ENCODE results near the gene BTBD16.

The BTBD16 gene

DNA sequence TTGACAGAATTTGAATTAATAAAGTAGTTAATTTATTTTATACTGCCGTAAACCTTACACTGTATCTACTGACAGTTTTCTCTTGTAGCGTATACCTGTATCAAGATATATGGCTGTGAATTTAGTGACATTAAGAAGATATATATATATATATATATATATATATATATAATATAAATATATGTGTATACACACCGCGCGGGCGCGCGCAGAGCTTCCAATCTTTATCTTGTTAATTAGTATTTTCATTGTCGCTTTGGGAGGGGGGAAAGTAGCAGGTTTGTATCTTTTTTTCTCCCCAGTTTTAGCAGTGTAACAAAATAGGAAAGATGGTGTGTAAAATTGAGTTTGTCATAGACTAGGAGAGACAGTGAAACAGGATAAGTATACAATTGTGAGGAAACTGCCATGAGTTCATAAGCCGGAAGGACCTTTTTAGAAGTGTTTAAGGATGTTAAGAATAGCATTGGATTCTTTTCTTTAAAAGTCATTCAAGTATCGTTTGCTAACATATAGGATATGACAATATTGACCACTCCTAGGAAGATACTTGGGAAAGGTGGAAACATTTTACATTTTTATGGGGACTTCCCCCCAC lies 105.4 kb downstream of the BTBD16 start:
- DNase-seq, result no peak

- DNase-seq, result no peak
Measured at GRCh38 chr10:122379041-122379440, 107.9 kb downstream of the BTBD16 start.

DNA sequence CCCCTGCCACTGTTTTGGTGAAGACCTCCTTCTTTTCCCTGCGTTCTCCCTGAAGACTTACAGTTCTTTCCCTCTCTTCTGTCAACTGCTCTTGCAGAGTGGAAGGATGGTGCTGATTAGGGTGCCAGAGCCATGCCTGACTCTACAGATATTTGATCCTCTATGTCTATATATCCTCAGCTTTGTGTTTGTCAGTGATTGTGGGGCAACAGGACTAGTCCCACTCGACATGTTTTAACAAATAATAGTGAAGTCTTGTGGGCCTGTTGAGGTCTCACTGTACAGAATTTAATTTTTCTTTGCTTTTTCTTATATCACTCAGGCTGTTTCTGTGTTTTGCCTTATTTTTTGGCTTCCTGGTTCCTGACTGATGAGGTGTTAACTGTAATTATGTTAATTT lies 108.4 kb downstream of the BTBD16 start:
- DNase-seq, result no peak

DNA sequence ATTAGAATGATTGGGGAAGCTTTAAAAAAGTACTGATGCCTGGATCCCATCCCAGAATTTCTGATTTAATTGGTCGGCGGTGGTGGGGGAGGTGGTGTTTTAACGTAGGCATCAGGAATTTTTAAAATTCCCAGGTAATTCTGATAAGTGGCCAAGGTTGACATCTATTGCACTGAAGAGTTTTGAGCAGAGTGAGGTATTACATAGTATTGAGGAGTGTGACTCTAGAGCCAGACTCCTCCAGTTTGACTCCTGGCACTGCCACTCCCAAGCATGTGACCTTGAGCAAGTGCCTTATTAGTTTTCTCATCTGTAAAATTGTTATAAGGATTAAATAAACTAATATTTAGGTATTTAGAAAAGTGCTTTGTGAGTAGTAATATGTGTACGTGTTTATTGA lies 109.6 kb downstream of the BTBD16 start:
- DNase-seq, result no peak

GRCh38 chr10:122381680-122382079 lies 110.6 kb downstream of the BTBD16 start:
- DNase-seq, result no peak

DNA sequence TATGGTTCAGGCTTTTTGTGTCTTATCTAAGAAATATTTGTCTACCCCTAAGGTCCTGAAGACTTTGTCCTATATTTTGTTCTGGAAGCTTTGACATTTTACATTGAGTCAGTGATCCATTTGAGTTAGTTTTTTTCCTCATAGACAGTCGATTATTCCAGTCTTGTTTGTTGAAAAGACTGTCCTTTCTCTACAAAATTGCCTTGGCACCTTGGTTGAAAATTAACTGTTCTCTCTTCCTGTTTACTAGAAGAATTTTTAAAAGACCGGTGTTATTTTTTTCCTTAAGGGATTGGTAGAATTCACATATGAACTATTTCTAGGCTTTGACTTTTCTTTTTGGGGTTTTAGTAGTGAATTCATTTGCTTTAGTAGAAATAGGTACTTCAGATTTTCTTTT lies 115.4 kb downstream of the BTBD16 start:
- DNase-seq, result no peak

GRCh38 chr10:122387572-122387971 lies 116.5 kb downstream of the BTBD16 start:
- no peak for DNase-seq

Data from eye (tissue), 1 donor.